Limb (tissue), 2 donors: ENCODE data around the gene LGR6.
"Not testable (repeated sequence)": the region's sequence is repeated elsewhere in the genome, so short reads cannot be mapped to it uniquely, and the experiment has no call there.

Experiments
- DNase-seq, 2 donors: peaks; one replicate each; pipeline ENCODE4 v3.0.0-alpha.2; 2016; ENCODE audit errors: extremely low spot score in 2 of 2

The LGR6 gene

GRCh38 chr1:202159534-202160371 is 33.8 kb upstream of the LGR6 start:
- no peak for DNase-seq

- no peak for DNase-seq
These were observed 33.1 kb upstream of the LGR6 start, which contains the start of gene PTPN7 for GRCh38 chr1:202160377-202160940. Gene PTPN7 (minus strand): TSS chr1:202160602. CDS start chr1:202159402, 1,200 bp downstream.

- no peak for DNase-seq
These were observed 32.2 kb upstream of the LGR6 start for GRCh38 chr1:202161151-202162046.

GRCh38 chr1:202162047-202162417 is 31.6 kb upstream of the LGR6 start:
- no peak for DNase-seq

GRCh38 chr1:202162418-202163280 is 30.9 kb upstream of the LGR6 start:
- DNase-seq: no peak

- no peak for DNase-seq
These were observed 30.0 kb upstream of the LGR6 start for GRCh38 chr1:202163281-202164270.

GRCh38 chr1:202164271-202165037 is 29.1 kb upstream of the LGR6 start:
- DNase-seq: no peak

GRCh38 chr1:202165267-202165941 is 28.2 kb upstream of the LGR6 start:
- peak; percentile 73 to 76 for DNase-seq

- DNase-seq: no peak
These were observed 27.4 kb upstream of the LGR6 start for GRCh38 chr1:202165942-202166843.

- DNase-seq: not testable (repeated sequence)
These were observed 26.5 kb upstream of the LGR6 start for GRCh38 chr1:202167054-202167453.

- peak; percentile 71 to 78 for DNase-seq
These were observed 25.7 kb upstream of the LGR6 start for GRCh38 chr1:202167708-202168415.

- DNase-seq: no peak
These were observed 24.7 kb upstream of the LGR6 start for GRCh38 chr1:202168861-202169260.

GRCh38 chr1:202170726-202171125 is 22.9 kb upstream of the LGR6 start:
- DNase-seq: no peak

GRCh38 chr1:202171292-202172014 is 22.1 kb upstream of the LGR6 start:
- DNase-seq: no peak

GRCh38 chr1:202172015-202172355 is 21.6 kb upstream of the LGR6 start:
- no peak for DNase-seq

- DNase-seq: no peak
These were observed 19.6 kb upstream of the LGR6 start for GRCh38 chr1:202173993-202174392.
